ENCODE results near the gene CNTNAP5. TPM values are rescaled to one million over a fixed set of nuclear protein-coding genes. Genes with fewer than 3 reads are reported as not detected.

CNTNAP5 gene
- total RNA-seq, 1 experiment from 2014 or later, result 0.48 TPM

- H3T11ph ChIP-seq (ENCODE audit: low read length), result no peak overlapping the region
- no peak overlapping the region for H4K5ac ChIP-seq (ENCODE audit: insufficient read length, low read depth, low read length)
- Mint-ChIP-seq H3K4me1 (peaks cover 10 to 14% of the 10 kb centered on the region in 2 experiments), H3K27ac (no peak overlapping the region; a peak in 1 of 7 replicates), H3K9me3 (no peaks in the 10 kb centered on the region; a peak in 1 of 5 replicates), H3K36me3 (ENCODE audit: insufficient read depth in 1 of 3, low read depth in 3 of 3) (no peaks in the 10 kb centered on the region), H3K27me3 (ENCODE audit: low read depth) (no peaks in the 10 kb centered on the region), H3K4me3 (peak overlapping the region in 1 of 2 experiments; percentile 17; a peak in 1 of 5 replicates)
- H3K27me3 ChIP-seq (ENCODE audit: insufficient read depth, low read length), result no peaks in the 10 kb centered on the region
- H4K91ac ChIP-seq (ENCODE audit: insufficient read length, low read depth, low read length), result no peak overlapping the region
- no peak overlapping the region for H4K8ac ChIP-seq (replicated peaks; ENCODE audit: insufficient read length, low read depth, low read length)
- H2BK15ac ChIP-seq (ENCODE audit: low read depth, low read length), result no peak overlapping the region
- H2AFZ ChIP-seq (ENCODE audit: low read length), result no peak overlapping the region
- no peak overlapping the region for H3K4ac ChIP-seq (ENCODE audit: low read depth, low read length)
- no peak overlapping the region for H3K9ac ChIP-seq (ENCODE audit: extremely low read depth, insufficient read length, low read length)
- no peak overlapping the region for H2BK120ac ChIP-seq (ENCODE audit: low read depth, low read length, poor library complexity, severe bottlenecking)
- H3K27ac ChIP-seq (ENCODE audit: insufficient read length, low read depth, low read length), result no peak overlapping the region
- no peak for TF ChIP-seq CTCF (conservative IDR thresholded peaks at IDR 0.05)
- H2BK5ac ChIP-seq (ENCODE audit: insufficient read length, low read length), result no peak overlapping the region
- H3K18ac ChIP-seq (ENCODE audit: insufficient read length, low read depth, low read length), result no peak overlapping the region
- H3K9me3 ChIP-seq (ENCODE audit: control insufficient read depth, low read depth, low read length), result no peaks in the 10 kb centered on the region
- H3K14ac ChIP-seq (ENCODE audit: insufficient read depth, low read length), result no peak overlapping the region
- H2BK20ac ChIP-seq (ENCODE audit: low read depth, low read length, poor library complexity, severe bottlenecking), result no peak overlapping the region
- DNase-seq, result no peak
- H3K23me2 ChIP-seq (ENCODE audit: insufficient read length, low read depth, low read length, poor library complexity, severe bottlenecking), result no peaks in the 10 kb centered on the region
- no peak overlapping the region for H2BK12ac ChIP-seq (ENCODE audit: insufficient read length, low read depth, low read length)
- no peaks in the 10 kb centered on the region for H4K20me1 ChIP-seq (ENCODE audit: control insufficient read depth, insufficient read depth, insufficient read length)
- H2AK5ac ChIP-seq (ENCODE audit: insufficient read length, low read length), result no peak overlapping the region
- H3K79me2 ChIP-seq (ENCODE audit: insufficient read depth, low read length), result no peaks in the 10 kb centered on the region
- H3K56ac ChIP-seq (ENCODE audit: insufficient read length, low read depth, low read length), result no peak overlapping the region
- H3K79me1 ChIP-seq (ENCODE audit: insufficient read depth, low read depth, low read length, poor library complexity, severe bottlenecking), result no peaks in the 10 kb centered on the region
- H3K4me2 ChIP-seq (ENCODE audit: insufficient read depth, insufficient read length, low read length), result no peak overlapping the region
- no CpG with 5 or more reads among the region's 1 CpG for WGBS (ENCODE audit: extremely low coverage, insufficient read length, low lambda C conversion rate)
- H3K23ac ChIP-seq (ENCODE audit: insufficient read length, low read depth, low read length), result no peak overlapping the region
- H3K4me1 ChIP-seq (ENCODE audit: insufficient read depth, low read length), result no peaks in the 10 kb centered on the region
Observed at GRCh38 chr2:124652099-124652498, 627.0 kb downstream of the CNTNAP5 start.
